ENCODE data around the gene ZNF280B.

ZNF280B gene, protein sequence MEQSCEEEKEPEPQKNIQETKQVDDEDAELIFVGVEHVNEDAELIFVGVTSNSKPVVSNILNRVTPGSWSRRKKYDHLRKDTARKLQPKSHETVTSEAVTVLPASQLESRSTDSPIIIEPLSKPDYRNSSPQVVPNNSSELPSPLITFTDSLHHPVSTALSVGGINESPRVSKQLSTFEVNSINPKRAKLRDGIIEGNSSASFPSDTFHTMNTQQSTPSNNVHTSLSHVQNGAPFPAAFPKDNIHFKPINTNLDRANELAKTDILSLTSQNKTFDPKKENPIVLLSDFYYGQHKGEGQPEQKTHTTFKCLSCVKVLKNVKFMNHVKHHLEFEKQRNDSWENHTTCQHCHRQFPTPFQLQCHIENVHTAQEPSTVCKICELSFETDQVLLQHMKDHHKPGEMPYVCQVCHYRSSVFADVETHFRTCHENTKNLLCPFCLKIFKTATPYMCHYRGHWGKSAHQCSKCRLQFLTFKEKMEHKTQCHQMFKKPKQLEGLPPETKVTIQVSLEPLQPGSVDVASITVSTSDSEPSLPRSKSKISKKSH

DNA sequence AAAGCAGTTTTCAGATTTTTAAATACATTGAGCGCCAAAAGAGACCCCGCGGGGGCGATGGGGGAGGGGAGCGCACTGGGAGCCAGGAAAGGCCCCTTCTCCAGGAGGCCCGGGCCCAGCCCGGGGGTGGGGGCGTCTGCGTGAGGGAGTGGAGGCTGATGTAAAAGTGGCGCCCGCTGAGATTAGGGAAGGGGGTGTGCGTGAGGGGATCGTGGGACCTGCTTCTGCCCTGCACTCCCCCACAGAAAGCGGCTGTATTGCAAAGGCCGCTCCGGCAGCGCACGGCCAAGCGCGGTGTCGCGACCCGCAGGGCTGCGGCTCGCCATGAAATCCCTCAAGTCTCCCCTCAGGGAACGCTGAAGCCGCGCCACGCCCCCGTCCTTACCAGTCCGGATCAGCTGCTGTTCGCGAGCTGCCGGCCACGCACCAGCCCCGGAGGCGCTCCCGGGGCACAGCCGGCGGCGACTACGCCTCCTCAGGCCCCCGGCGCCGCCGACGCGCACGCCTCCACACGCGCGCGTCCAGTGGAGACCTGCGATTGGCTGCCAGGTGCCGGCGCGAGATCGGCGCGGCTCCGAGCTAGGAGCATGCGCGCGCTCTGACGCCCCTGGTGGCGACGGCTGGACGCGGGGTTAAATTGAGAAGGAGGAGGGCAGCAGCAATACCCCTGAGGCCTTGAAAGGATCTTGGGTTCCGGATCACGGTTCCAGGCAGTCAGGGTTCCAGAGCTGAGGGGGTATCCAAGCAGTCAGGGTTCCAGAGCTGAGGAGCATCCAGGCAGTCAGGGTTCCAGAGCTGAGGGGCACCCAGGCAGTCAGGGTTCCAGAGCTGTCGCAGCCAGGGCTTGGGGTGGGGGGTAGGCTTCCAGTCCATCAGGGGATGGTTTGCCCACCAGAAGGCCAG is at the start of gene ZNF280B:
Gene ZNF280B (minus strand): TSS at position 469 of the 903 bp plus-strand sequence. CDS start 19,344 bp downstream, outside the sequence.
- Histone ChIP-seq H3K4me1 (ENCODE audit: control insufficient read depth in 1 of 2, insufficient read depth in 2 of 2, low read length in 2 of 2) (peaks cover 4% of the 10 kb centered on the region in 2 donors), H3K9me3 (ENCODE audit: control insufficient read depth in 1 of 2, low read length in 2 of 2) (no peaks in the 10 kb centered on the region), H3K27me3 (ENCODE audit: control insufficient read depth in 1 of 2, insufficient read depth in 2 of 2, low read length in 2 of 2) (no peaks in the 10 kb centered on the region), H3K4me3 (ENCODE audit: low read depth in 1 of 2, low read length in 2 of 2) (peak within 1 kb of the TSS; percentile 72 to 85), H3K9ac (ENCODE audit: low read depth in 1 of 2, low read length in 2 of 2) (peak within 1 kb of the TSS; percentile 26 to 76), H3K27ac (ENCODE audit: low read depth, low read length) (no peak within 1 kb of the TSS), H3K36me3 (ENCODE audit: control insufficient read depth in 1 of 2, insufficient read depth in 2 of 2, low read length in 2 of 2) (no peaks in the 10 kb centered on the region)

- no peak overlapping the region for H3K27ac ChIP-seq (ENCODE audit: low read depth, low read length)
- no peaks in the 10 kb centered on the region for H3K9me3 ChIP-seq (ENCODE audit: control insufficient read depth in 1 of 2, low read length in 2 of 2)
- H3K4me1 ChIP-seq (ENCODE audit: control insufficient read depth in 1 of 2, insufficient read depth in 2 of 2, low read length in 2 of 2) = no peaks in the 10 kb centered on the region
- no peak overlapping the region for H3K9ac ChIP-seq (ENCODE audit: low read depth in 1 of 2, low read length in 2 of 2)
- no peaks in the 10 kb centered on the region for H3K36me3 ChIP-seq (ENCODE audit: control insufficient read depth in 1 of 2, insufficient read depth in 2 of 2, low read length in 2 of 2)
- H3K4me3 ChIP-seq (ENCODE audit: low read depth in 1 of 2, low read length in 2 of 2) = no peak overlapping the region
- no peaks in the 10 kb centered on the region for H3K27me3 ChIP-seq (ENCODE audit: control insufficient read depth in 1 of 2, insufficient read depth in 2 of 2, low read length in 2 of 2)
These were observed 48.7 kb upstream of the ZNF280B start for GRCh38 chr22:22556995-22557925.

- Histone ChIP-seq H3K4me1 (ENCODE audit: control insufficient read depth in 1 of 2, insufficient read depth in 2 of 2, low read length in 2 of 2) (no peaks in the 10 kb centered on the region), H3K27ac (ENCODE audit: low read depth, low read length) (no peak overlapping the region), H3K36me3 (ENCODE audit: control insufficient read depth in 1 of 2, insufficient read depth in 2 of 2, low read length in 2 of 2) (no peaks in the 10 kb centered on the region), H3K27me3 (ENCODE audit: control insufficient read depth in 1 of 2, insufficient read depth in 2 of 2, low read length in 2 of 2) (no peaks in the 10 kb centered on the region), H3K9ac (ENCODE audit: low read depth in 1 of 2, low read length in 2 of 2) (no peak overlapping the region), H3K9me3 (ENCODE audit: control insufficient read depth in 1 of 2, low read length in 2 of 2) (no peaks in the 10 kb centered on the region), H3K4me3 (ENCODE audit: low read depth in 1 of 2, low read length in 2 of 2) (no peak overlapping the region)
These were observed 48.0 kb upstream of the ZNF280B start for GRCh38 chr22:22556578-22556977.

GRCh38 chr22:22555596-22555995 is 47.1 kb upstream of the ZNF280B start:
- H3K27me3 ChIP-seq (ENCODE audit: control insufficient read depth in 1 of 2, insufficient read depth in 2 of 2, low read length in 2 of 2) = no peaks in the 10 kb centered on the region
- no peak overlapping the region for H3K4me3 ChIP-seq (ENCODE audit: low read depth in 1 of 2, low read length in 2 of 2)
- no peak overlapping the region for H3K27ac ChIP-seq (ENCODE audit: low read depth, low read length)
- no peaks in the 10 kb centered on the region for H3K9me3 ChIP-seq (ENCODE audit: control insufficient read depth in 1 of 2, low read length in 2 of 2)
- H3K36me3 ChIP-seq (ENCODE audit: control insufficient read depth in 1 of 2, insufficient read depth in 2 of 2, low read length in 2 of 2) = no peaks in the 10 kb centered on the region
- H3K4me1 ChIP-seq (ENCODE audit: control insufficient read depth in 1 of 2, insufficient read depth in 2 of 2, low read length in 2 of 2) = no peaks in the 10 kb centered on the region
- H3K9ac ChIP-seq (ENCODE audit: low read depth in 1 of 2, low read length in 2 of 2) = no peak overlapping the region

GRCh38 chr22:22554587-22555284 is 46.2 kb upstream of the ZNF280B start:
- Histone ChIP-seq H3K4me1 (ENCODE audit: control insufficient read depth in 1 of 2, insufficient read depth in 2 of 2, low read length in 2 of 2) (no peaks in the 10 kb centered on the region), H3K27ac (ENCODE audit: low read depth, low read length) (no peak overlapping the region), H3K27me3 (ENCODE audit: control insufficient read depth in 1 of 2, insufficient read depth in 2 of 2, low read length in 2 of 2) (no peaks in the 10 kb centered on the region), H3K9me3 (ENCODE audit: control insufficient read depth in 1 of 2, low read length in 2 of 2) (no peaks in the 10 kb centered on the region), H3K9ac (ENCODE audit: low read depth in 1 of 2, low read length in 2 of 2) (no peak overlapping the region), H3K36me3 (ENCODE audit: control insufficient read depth in 1 of 2, insufficient read depth in 2 of 2, low read length in 2 of 2) (no peaks in the 10 kb centered on the region), H3K4me3 (ENCODE audit: low read depth in 1 of 2, low read length in 2 of 2) (no peak overlapping the region)

DNA sequence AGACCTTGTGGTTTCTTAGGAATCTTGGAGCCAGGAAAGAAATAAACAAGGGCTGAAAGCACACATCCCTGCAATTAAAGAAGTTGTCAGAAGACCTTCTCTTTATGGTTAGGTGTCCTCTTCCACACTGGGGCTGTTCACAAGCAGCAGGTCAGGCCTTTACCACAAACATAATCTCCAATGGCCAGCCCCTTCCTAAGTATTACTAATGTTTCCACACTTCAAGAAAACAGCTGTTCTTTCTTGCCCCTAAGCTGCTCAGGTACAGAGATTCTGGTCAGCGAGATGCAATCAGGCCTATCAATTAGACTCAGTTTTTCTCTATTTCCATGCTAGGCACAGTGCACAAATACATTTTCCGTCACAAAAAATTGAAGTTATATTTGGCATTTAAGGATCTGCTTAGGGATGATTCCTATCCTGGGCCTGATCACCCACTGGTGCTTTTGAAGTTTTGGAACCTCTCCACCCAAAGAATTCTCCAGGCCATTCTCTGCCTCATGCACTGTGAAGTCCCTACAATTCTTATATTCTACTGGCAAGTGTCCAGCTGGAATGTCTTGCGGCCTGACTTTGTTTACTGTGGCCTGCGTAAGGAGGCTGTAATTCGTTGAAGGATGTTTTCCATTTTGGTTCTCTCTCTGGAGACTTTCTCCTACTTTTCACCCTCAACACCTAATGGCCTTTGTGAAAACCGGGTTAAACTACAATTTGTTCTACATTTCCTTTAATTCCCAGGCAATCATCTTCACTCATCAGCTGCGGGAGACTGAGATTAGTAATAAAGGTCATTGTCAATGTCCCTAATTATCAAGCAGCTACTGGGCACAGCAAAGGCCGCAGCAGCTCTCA is 45.4 kb upstream of the ZNF280B start:
- no peak overlapping the region for H3K27ac ChIP-seq (ENCODE audit: low read depth, low read length)
- H3K9me3 ChIP-seq (ENCODE audit: control insufficient read depth in 1 of 2, low read length in 2 of 2) = no peaks in the 10 kb centered on the region
- no peaks in the 10 kb centered on the region for H3K4me1 ChIP-seq (ENCODE audit: control insufficient read depth in 1 of 2, insufficient read depth in 2 of 2, low read length in 2 of 2)
- peaks cover 0 to 5% of the 10 kb centered on the region in 2 donors for H3K27me3 ChIP-seq (ENCODE audit: control insufficient read depth in 1 of 2, insufficient read depth in 2 of 2, low read length in 2 of 2)
- no peak overlapping the region for H3K9ac ChIP-seq (ENCODE audit: low read depth in 1 of 2, low read length in 2 of 2)
- H3K4me3 ChIP-seq (ENCODE audit: low read depth in 1 of 2, low read length in 2 of 2) = no peak overlapping the region
- no peaks in the 10 kb centered on the region for H3K36me3 ChIP-seq (ENCODE audit: control insufficient read depth in 1 of 2, insufficient read depth in 2 of 2, low read length in 2 of 2)

- Histone ChIP-seq H3K27ac (ENCODE audit: low read depth, low read length) (no peak overlapping the region), H3K4me1 (ENCODE audit: control insufficient read depth in 1 of 2, insufficient read depth in 2 of 2, low read length in 2 of 2) (no peaks in the 10 kb centered on the region), H3K27me3 (ENCODE audit: control insufficient read depth in 1 of 2, insufficient read depth in 2 of 2, low read length in 2 of 2) (peaks cover 4 to 5% of the 10 kb centered on the region in 2 donors), H3K9me3 (ENCODE audit: control insufficient read depth in 1 of 2, low read length in 2 of 2) (no peaks in the 10 kb centered on the region), H3K9ac (ENCODE audit: low read depth in 1 of 2, low read length in 2 of 2) (no peak overlapping the region), H3K4me3 (ENCODE audit: low read depth in 1 of 2, low read length in 2 of 2) (no peak overlapping the region), H3K36me3 (ENCODE audit: control insufficient read depth in 1 of 2, insufficient read depth in 2 of 2, low read length in 2 of 2) (no peaks in the 10 kb centered on the region)
These were observed 44.6 kb upstream of the ZNF280B start for GRCh38 chr22:22553141-22553540.

- Histone ChIP-seq H3K36me3 (ENCODE audit: control insufficient read depth in 1 of 2, insufficient read depth in 2 of 2, low read length in 2 of 2) (no peaks in the 10 kb centered on the region), H3K9me3 (ENCODE audit: control insufficient read depth in 1 of 2, low read length in 2 of 2) (no peaks in the 10 kb centered on the region), H3K9ac (ENCODE audit: low read depth in 1 of 2, low read length in 2 of 2) (no peak overlapping the region), H3K4me3 (ENCODE audit: low read depth in 1 of 2, low read length in 2 of 2) (no peak overlapping the region), H3K4me1 (ENCODE audit: control insufficient read depth in 1 of 2, insufficient read depth in 2 of 2, low read length in 2 of 2) (no peaks in the 10 kb centered on the region), H3K27ac (ENCODE audit: low read depth, low read length) (no peak overlapping the region), H3K27me3 (ENCODE audit: control insufficient read depth in 1 of 2, insufficient read depth in 2 of 2, low read length in 2 of 2) (peaks cover 5 to 6% of the 10 kb centered on the region in 2 donors)
These were observed 44.1 kb upstream of the ZNF280B start for GRCh38 chr22:22552630-22553029.
